ENCODE results near the gene SHC2. TPM values are rescaled to one million over a fixed set of nuclear protein-coding genes. Genes with fewer than 3 reads are reported as not detected.

SHC2 gene
- total RNA-seq, 1 donor from 2014 or later = 29.7 TPM

GRCh38 chr19:370641-371330, 90.0 kb downstream of the SHC2 start:
- Histone ChIP-seq H2AFZ (ENCODE audit: low read depth, low read length) (no peak overlapping the region), H3K27me3 (ENCODE audit: insufficient read depth, low read length) (peaks cover 19% of the 10 kb centered on the region), H3K79me2 (ENCODE audit: insufficient read depth, low read length) (no peaks in the 10 kb centered on the region), H3K4me3 (ENCODE audit: insufficient read depth, low read depth, low read length) (no peak overlapping the region), H3K4me1 (ENCODE audit: insufficient read depth, low read length) (no peaks in the 10 kb centered on the region), H3K27ac (ENCODE audit: low read depth, low read length) (no peak overlapping the region), H3K9me3 (ENCODE audit: insufficient read depth, low read depth, low read length) (no peaks in the 10 kb centered on the region), H3K4me2 (ENCODE audit: low read length) (no peak overlapping the region), H3K9ac (ENCODE audit: low read length) (no peak overlapping the region), H3K36me3 (ENCODE audit: insufficient read depth, low read length) (no peaks in the 10 kb centered on the region), H4K20me1 (ENCODE audit: insufficient read depth, low read length) (no peaks in the 10 kb centered on the region)
- DNase-seq (ENCODE audit: low read depth) = no peak
- H3K4me1 Mint-ChIP-seq (ENCODE audit: low read depth, unreplicated experiment) = no peaks in the 10 kb centered on the region
- no peak for TF ChIP-seq EZH2 (IDR thresholded peaks at IDR 0.05; ENCODE audit: insufficient read depth, low read length)
- TF ChIP-seq CTCF (IDR thresholded peaks at IDR 0.05; ENCODE audit: insufficient read depth, low read depth, low read length) = no peak
- H3K27ac Mint-ChIP-seq (ENCODE audit: unreplicated experiment) = no peak overlapping the region
- H3K4me3 Mint-ChIP-seq (ENCODE audit: unreplicated experiment) = no peak overlapping the region
- peaks cover 66% of the 10 kb centered on the region for H3K27me3 Mint-ChIP-seq (ENCODE audit: low read depth, unreplicated experiment)
- H3K36me3 Mint-ChIP-seq (ENCODE audit: low read depth, unreplicated experiment) = peaks cover 5% of the 10 kb centered on the region
- peaks cover 3% of the 10 kb centered on the region for H3K9me3 Mint-ChIP-seq (ENCODE audit: unreplicated experiment)
- no peak for FAIRE-seq

GRCh38 chr19:369876-370275, 91.0 kb downstream of the SHC2 start:
- no peaks in the 10 kb centered on the region for H3K4me1 ChIP-seq (ENCODE audit: insufficient read depth, low read length)
- H4K20me1 ChIP-seq (ENCODE audit: insufficient read depth, low read length) = no peaks in the 10 kb centered on the region
- no peaks in the 10 kb centered on the region for H3K9me3 ChIP-seq (ENCODE audit: insufficient read depth, low read depth, low read length)
- H2AFZ ChIP-seq (ENCODE audit: low read depth, low read length) = no peak overlapping the region
- H3K4me2 ChIP-seq (ENCODE audit: low read length) = no peak overlapping the region
- no peak for DNase-seq (ENCODE audit: low read depth)
- no peak overlapping the region for H3K4me3 Mint-ChIP-seq (ENCODE audit: unreplicated experiment)
- no peak overlapping the region for H3K27ac Mint-ChIP-seq (ENCODE audit: unreplicated experiment)
- no peaks in the 10 kb centered on the region for H3K79me2 ChIP-seq (ENCODE audit: insufficient read depth, low read length)
- H3K9ac ChIP-seq (ENCODE audit: low read length) = no peak overlapping the region
- H3K4me1 Mint-ChIP-seq (ENCODE audit: low read depth, unreplicated experiment) = no peaks in the 10 kb centered on the region
- TF ChIP-seq CTCF (IDR thresholded peaks at IDR 0.05; ENCODE audit: insufficient read depth, low read depth, low read length) = no peak
- TF ChIP-seq EZH2 (IDR thresholded peaks at IDR 0.05; ENCODE audit: insufficient read depth, low read length) = no peak
- H3K27me3 Mint-ChIP-seq (ENCODE audit: low read depth, unreplicated experiment) = peaks cover 72% of the 10 kb centered on the region
- FAIRE-seq = no peak
- peaks cover 19% of the 10 kb centered on the region for H3K27me3 ChIP-seq (ENCODE audit: insufficient read depth, low read length)
- H3K9me3 Mint-ChIP-seq (ENCODE audit: unreplicated experiment) = peaks cover 3% of the 10 kb centered on the region
- H3K27ac ChIP-seq (ENCODE audit: low read depth, low read length) = no peak overlapping the region
- no peak overlapping the region for H3K4me3 ChIP-seq (ENCODE audit: insufficient read depth, low read depth, low read length)
- peaks cover 5% of the 10 kb centered on the region for H3K36me3 Mint-ChIP-seq (ENCODE audit: low read depth, unreplicated experiment)
- H3K36me3 ChIP-seq (ENCODE audit: insufficient read depth, low read length) = no peaks in the 10 kb centered on the region

DNA sequence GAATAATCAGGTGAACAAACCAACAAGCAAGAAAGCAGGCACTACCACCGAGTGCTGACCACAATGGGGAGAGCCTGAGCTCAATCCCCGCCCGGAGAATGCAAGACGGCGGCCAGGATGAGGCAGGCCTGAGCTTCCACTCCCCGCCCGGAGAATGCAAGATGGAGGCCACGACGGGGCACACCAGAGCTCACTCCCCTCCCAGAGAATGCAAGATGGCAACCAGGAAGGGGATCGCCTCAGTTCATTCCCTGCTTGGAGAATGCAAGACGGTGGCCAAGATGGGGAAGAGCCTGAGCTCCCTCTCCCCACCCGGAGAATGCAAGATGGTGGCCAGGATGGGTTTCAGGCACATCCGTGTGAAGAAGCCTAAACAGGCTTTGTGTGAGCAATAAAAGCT, 91.6 kb downstream of the SHC2 start:
- no peak for FAIRE-seq
- DNase-seq (ENCODE audit: low read depth) = no peak
- no peak overlapping the region for H2AFZ ChIP-seq (ENCODE audit: low read depth, low read length)

More for the DNA sequence above, 91.6 kb downstream of the SHC2 start:
- Histone ChIP-seq H3K36me3 (ENCODE audit: insufficient read depth, low read length) (no peaks in the 10 kb centered on the region), H3K27ac (ENCODE audit: low read depth, low read length) (no peak overlapping the region), H3K4me2 (ENCODE audit: low read length) (no peak overlapping the region), H3K9me3 (ENCODE audit: insufficient read depth, low read depth, low read length) (no peaks in the 10 kb centered on the region), H3K9ac (ENCODE audit: low read length) (no peak overlapping the region), H3K27me3 (ENCODE audit: insufficient read depth, low read length) (peaks cover 19% of the 10 kb centered on the region), H4K20me1 (ENCODE audit: insufficient read depth, low read length) (no peaks in the 10 kb centered on the region), H3K4me3 (ENCODE audit: insufficient read depth, low read depth, low read length) (no peak overlapping the region), H3K79me2 (ENCODE audit: insufficient read depth, low read length) (no peaks in the 10 kb centered on the region), H3K4me1 (ENCODE audit: insufficient read depth, low read length) (no peaks in the 10 kb centered on the region)
- Mint-ChIP-seq H3K27ac (ENCODE audit: unreplicated experiment) (no peak overlapping the region), H3K4me1 (ENCODE audit: low read depth, unreplicated experiment) (no peaks in the 10 kb centered on the region), H3K4me3 (ENCODE audit: unreplicated experiment) (no peak overlapping the region), H3K36me3 (ENCODE audit: low read depth, unreplicated experiment) (peaks cover 5% of the 10 kb centered on the region), H3K9me3 (ENCODE audit: unreplicated experiment) (peaks cover 3% of the 10 kb centered on the region), H3K27me3 (ENCODE audit: low read depth, unreplicated experiment) (peaks cover 71% of the 10 kb centered on the region)
- TF ChIP-seq EZH2 (IDR thresholded peaks at IDR 0.05; ENCODE audit: insufficient read depth, low read length) (no peak), CTCF (IDR thresholded peaks at IDR 0.05; ENCODE audit: insufficient read depth, low read depth, low read length) (no peak)
